CD8-positive, alpha-beta memory T cell (primary cell): ENCODE results near the gene GRIN2C. TPM values are rescaled to one million over a fixed set of nuclear protein-coding genes. Genes with fewer than 3 reads are reported as not detected.

Source experiments
- CTCF ChIA-PET: fragments of 350-600 bp; sonication (Branson Sonifier 250); formaldehyde crosslinking; loops from one replicate; lab custom pipeline; 2021; ENCODE audit warnings: antibody characterized with exemption; lab: Charles Lee
- POLR2A ChIA-PET: fragments of 350-600 bp; sonication (Branson Sonifier 250); formaldehyde crosslinking; loops from one replicate; lab custom pipeline; 2021; ENCODE audit warnings: antibody characterized with exemption; lab: Charles Lee
- DNase-seq, 5 donors: peaks; one replicate each; pipeline versions ENCODE4 v3.0.0 to v3.0.0-alpha.2; 2020 to 2022; ENCODE audit warnings: mixed read lengths in 1 of 5
- H3K27ac ChIP-seq: one replicate; pipeline ENCODE4 v1.7.0; 2013; ENCODE audit warnings: low read depth, mild to moderate bottlenecking, low read length, moderate library complexity
- H3K27me3 ChIP-seq: 2 replicates; pipeline ENCODE4 v1.7.0; 2013; ENCODE audit warnings: low read length, mild to moderate bottlenecking; ENCODE audit not compliant: insufficient read depth, poor library complexity, severe bottlenecking
- H3K36me3 ChIP-seq: 2 replicates; pipeline ENCODE4 v1.7.0; 2013; ENCODE audit warnings: mild to moderate bottlenecking, low read length, moderate library complexity; ENCODE audit not compliant: insufficient read depth
- H3K4me1 ChIP-seq: 2 replicates; pipeline ENCODE4 v1.7.0; 2013; ENCODE audit warnings: mild to moderate bottlenecking, low read length, moderate library complexity; ENCODE audit not compliant: insufficient read depth
- H3K4me3 ChIP-seq: 2 replicates; pipeline ENCODE4 v1.7.0; 2013; ENCODE audit warnings: mild to moderate bottlenecking, low read length
- H3K9me3 ChIP-seq: 2 replicates; pipeline ENCODE4 v1.7.0; 2013; ENCODE audit warnings: mild to moderate bottlenecking, low read length
- H3K27ac Mint-ChIP-seq, 8 donors: one replicate each; pipeline ENCODE4 v1.8.0; 2020 to 2021; ENCODE audit warnings: mixed read lengths in 8 of 8, mild to moderate bottlenecking in 6 of 8, inconsistent platforms in 3 of 8, moderate library complexity in 3 of 8
- H3K27me3 Mint-ChIP-seq, 2 donors: one replicate each; pipeline ENCODE4 v1.8.0; 2020 to 2021; ENCODE audit warnings: mixed read lengths in 2 of 2, mild to moderate bottlenecking in 1 of 2, moderate library complexity in 1 of 2
- H3K36me3 Mint-ChIP-seq, 3 donors: one replicate each; pipeline ENCODE4 v1.8.0; 2020 to 2021; ENCODE audit warnings: mixed read lengths in 3 of 3, inconsistent platforms in 1 of 3, mild to moderate bottlenecking in 1 of 3
- H3K4me1 Mint-ChIP-seq, 3 donors: one replicate each; pipeline ENCODE4 v1.8.0; 2020 to 2021; ENCODE audit warnings: mixed read lengths in 3 of 3, inconsistent platforms in 1 of 3, mild to moderate bottlenecking in 1 of 3
- H3K4me3 Mint-ChIP-seq, 7 donors: one replicate each; pipeline ENCODE4 v1.8.0; 2020 to 2021; ENCODE audit warnings: mixed read lengths in 7 of 7, mild to moderate bottlenecking in 6 of 7, moderate library complexity in 4 of 7, inconsistent platforms in 2 of 7
- H3K9me3 Mint-ChIP-seq, 5 donors: one replicate each; pipeline ENCODE4 v1.8.0; 2020 to 2022; ENCODE audit warnings: mixed read lengths in 5 of 5, mild to moderate bottlenecking in 3 of 5, moderate library complexity in 2 of 5, inconsistent platforms in 1 of 5
- polyA plus RNA-seq: library from polyadenylated mRNA; unstranded; fragments of 300-500 nt; fragmentation: Illumina TruSeq; gene quantifications from one replicate; pipeline ENCODE4 v1.2.3, GENCODE V29; 2021
- total RNA-seq, 2 experiments: library from RNA; stranded (reverse); gene quantifications; one replicate each; pipeline ENCODE4 v1.2.3, GENCODE V29; 2021

The GRIN2C gene
- total and polyA plus RNA-seq, 3 experiments from 2014 or later: not detected

DNA sequence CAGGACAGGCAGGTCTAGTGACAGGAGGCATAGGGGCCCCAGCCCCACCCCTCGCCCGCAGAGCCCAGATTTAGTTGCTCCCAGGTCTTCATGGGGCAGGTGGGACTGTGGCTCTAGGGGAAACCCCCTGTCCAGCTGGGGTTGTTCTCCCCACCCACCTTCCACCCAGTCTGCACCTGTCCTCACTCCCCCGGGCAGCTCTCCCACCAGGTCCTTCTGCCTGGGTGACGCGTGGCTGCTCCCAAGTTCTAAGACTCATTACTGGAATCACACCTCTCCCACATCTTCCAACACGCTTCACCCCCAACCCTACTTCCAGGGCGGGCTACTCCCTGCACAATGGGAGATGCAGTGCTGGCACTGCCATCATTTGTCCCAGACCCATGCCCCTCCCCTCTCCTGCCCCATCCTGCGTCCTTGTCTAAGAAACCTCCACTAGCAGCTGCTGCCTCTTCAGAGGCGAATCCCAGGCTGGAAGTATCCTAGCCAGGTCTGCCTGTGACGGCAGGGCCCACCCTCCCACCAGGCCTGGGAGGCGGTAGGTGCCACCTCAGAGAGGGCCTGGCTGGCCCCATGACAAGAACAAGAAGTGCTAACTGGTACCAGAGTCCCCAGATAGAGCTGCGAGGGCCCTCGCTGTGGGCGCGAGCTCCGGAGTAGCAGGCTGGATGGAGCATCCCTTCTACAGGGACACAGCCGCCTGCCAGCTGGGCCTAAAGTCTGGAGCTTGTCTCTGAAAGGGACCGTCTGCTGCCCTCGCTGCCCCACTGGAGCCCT, 22.8 kb downstream of the GRIN2C start:
- H3K27me3 Mint-ChIP-seq: peaks cover 0 to 8% of the 10 kb centered on the region in 2 donors
- Histone ChIP-seq H3K27me3 (no peaks in the 10 kb centered on the region), H3K36me3 (no peaks in the 10 kb centered on the region), H3K27ac (no peak overlapping the region), H3K4me1 (no peaks in the 10 kb centered on the region), H3K4me3 (no peak overlapping the region), H3K9me3 (no peaks in the 10 kb centered on the region)
- no peak for DNase-seq
- ChIA-PET POLR2A (no interaction called here), CTCF (no interaction called here)
- H3K4me3 Mint-ChIP-seq: no peak overlapping the region
- peaks cover 10 to 13% (median 10%) of the 10 kb centered on the region in 3 donors for H3K4me1 Mint-ChIP-seq
- H3K36me3 Mint-ChIP-seq: peaks cover 2 to 49% (median 5%) of the 10 kb centered on the region in 3 donors
- H3K9me3 Mint-ChIP-seq: peaks cover 0 to 1% (median 0%) of the 10 kb centered on the region in 5 donors
- H3K27ac Mint-ChIP-seq: no peak overlapping the region

DNA sequence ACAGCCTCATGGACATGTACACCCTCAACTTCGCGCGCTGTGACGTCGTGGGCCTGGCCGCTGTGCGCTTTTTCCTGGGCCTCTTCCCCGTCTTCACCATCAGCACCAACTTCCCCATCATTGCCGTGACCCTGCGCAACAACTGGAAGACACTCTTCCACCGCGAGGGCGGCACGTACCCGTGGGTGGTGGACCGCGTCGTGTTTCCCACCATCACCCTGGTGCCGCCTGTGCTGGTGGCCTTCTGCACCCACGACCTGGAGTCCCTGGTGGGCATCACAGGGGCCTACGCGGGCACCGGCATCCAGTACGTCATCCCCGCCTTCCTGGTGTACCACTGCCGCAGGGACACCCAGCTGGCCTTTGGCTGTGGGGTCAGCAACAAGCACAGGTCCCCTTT, 23.5 kb downstream of the GRIN2C start:
- Mint-ChIP-seq H3K36me3 (peaks cover 2 to 49% (median 5%) of the 10 kb centered on the region in 3 donors), H3K9me3 (peaks cover 0 to under 1% (median 0%) of the 10 kb centered on the region in 5 donors), H3K27me3 (peaks cover 0 to 3% of the 10 kb centered on the region in 2 donors), H3K4me3 (no peak overlapping the region), H3K27ac (peak overlapping the region in 1 of 8 donors; percentile 17), H3K4me1 (peaks cover 8 to 9% (median 8%) of the 10 kb centered on the region in 3 donors)
- DNase-seq: no peak
- ChIA-PET POLR2A (no interaction called here), CTCF (no interaction called here)
- H3K9me3 ChIP-seq: no peaks in the 10 kb centered on the region
- H3K27ac ChIP-seq: no peak overlapping the region
- no peaks in the 10 kb centered on the region for H3K4me1 ChIP-seq
- no peak overlapping the region for H3K4me3 ChIP-seq
- H3K27me3 ChIP-seq: no peaks in the 10 kb centered on the region
- no peaks in the 10 kb centered on the region for H3K36me3 ChIP-seq

DNA sequence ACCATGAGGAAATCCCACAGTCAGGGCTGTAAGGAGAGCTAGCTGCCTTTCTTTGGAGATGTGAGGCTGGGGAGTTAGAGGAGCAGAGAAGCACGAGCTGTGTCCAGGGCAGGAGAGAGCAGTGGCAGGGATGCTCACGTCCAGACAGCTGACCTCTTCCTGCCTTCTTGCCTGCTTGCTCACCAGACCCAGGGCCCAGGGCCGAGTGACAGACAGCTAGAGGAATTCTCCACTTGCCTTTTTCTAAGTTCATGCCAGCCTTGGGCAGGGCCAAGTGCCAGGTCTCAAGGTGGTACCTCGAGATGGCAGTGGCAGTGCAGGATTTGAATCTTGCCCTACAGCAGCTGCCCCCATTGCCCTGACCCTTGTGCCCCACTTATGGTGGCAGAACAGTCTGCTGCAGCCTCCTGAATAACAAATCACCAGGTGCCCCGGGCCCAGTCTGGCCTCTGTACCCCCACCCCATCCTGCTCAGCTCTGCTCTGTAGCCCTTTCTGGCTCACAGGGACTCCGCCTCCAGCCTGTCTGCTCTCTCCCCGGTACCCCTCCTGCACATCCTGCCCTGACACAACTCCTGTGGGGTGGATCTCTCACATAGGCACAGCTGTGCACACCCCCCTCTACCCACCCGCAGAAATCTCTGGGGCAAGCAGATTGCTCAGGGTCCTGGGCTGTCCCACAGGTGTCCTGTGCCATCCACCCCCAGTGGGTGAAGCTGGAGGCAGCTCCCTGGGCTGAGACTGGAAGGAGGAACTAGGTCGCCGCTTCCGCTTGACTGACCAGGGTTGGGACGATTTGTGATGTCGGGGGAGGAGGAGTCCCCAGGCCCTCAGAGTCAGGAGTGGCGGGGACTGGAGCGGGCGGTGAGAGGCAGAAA, 25.9 kb downstream of the GRIN2C start:
- DNase-seq: no peak
- Histone ChIP-seq H3K27me3 (no peaks in the 10 kb centered on the region), H3K9me3 (no peaks in the 10 kb centered on the region), H3K4me3 (no peak overlapping the region), H3K27ac (no peak overlapping the region), H3K36me3 (no peaks in the 10 kb centered on the region), H3K4me1 (no peaks in the 10 kb centered on the region)
- H3K9me3 Mint-ChIP-seq: no peaks in the 10 kb centered on the region
- H3K4me1 Mint-ChIP-seq: no peaks in the 10 kb centered on the region
- peaks cover 5 to 65% (median 6%) of the 10 kb centered on the region in 3 donors for H3K36me3 Mint-ChIP-seq
- peak overlapping the region in 2 of 8 donors; percentile 19 to 69 for H3K27ac Mint-ChIP-seq
- H3K4me3 Mint-ChIP-seq: no peak overlapping the region
- CTCF ChIA-PET: interaction anchor here (1.4 kb wide), 1 partner anchor 28 kb away, joined by 4 read pairs; no protein-coding TSS in a partner anchor
- no peaks in the 10 kb centered on the region for H3K27me3 Mint-ChIP-seq
- POLR2A ChIA-PET: no interaction called here

- POLR2A ChIA-PET: no interaction called here
- no peaks in the 10 kb centered on the region for H3K27me3 Mint-ChIP-seq
Observed at GRCh38 chr17:74832421-74832820, 27.3 kb downstream of the GRIN2C start.

DNA sequence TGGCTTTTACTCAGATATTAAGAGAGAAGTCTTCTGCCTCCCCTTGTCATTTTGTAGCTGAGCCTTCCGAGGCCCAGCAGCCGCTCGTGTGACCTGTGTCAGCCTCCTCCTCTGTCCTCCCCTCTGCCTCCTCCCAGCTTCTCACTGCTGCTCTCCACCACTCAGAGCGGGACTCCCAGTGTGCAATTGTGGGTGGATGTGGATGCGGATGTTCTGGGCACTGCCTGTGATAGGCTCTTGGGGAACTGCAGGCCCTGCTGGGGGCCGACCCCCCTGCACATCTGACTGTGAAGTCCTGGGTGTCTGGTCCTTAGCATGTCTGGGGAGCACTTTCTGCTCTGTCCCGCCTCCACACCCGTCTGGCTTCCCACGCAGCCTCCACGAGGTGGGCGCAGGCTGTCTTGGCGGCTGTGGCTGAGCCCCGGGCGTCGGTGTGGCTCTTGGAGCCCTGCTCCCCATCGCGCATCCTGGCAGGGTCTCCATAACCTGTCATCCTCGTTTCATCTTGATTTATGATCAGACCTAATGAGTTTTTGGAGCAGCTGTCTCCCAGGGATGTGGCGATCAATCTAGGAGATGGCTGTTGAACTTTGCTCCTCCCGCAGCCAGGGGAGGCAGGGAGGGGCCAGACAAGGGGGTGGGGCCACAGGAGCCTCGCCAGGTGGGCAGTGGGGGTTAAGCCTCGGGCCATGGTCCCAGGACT, 28.1 kb downstream of the GRIN2C start:
- no peaks in the 10 kb centered on the region for H3K9me3 ChIP-seq
- no peak overlapping the region for H3K27ac Mint-ChIP-seq
- ChIA-PET CTCF (interaction anchor here (0.9 to 2.4 kb wide), 2 partner anchors 40 kb away, joined by 3 to 9 read pairs; no protein-coding TSS in a partner anchor), POLR2A (no interaction called here)
- H3K4me1 Mint-ChIP-seq: peaks cover 0 to 1% (median 0%) of the 10 kb centered on the region in 3 donors
- H3K27me3 Mint-ChIP-seq: no peaks in the 10 kb centered on the region
- DNase-seq: no peak
- H3K27me3 ChIP-seq: no peaks in the 10 kb centered on the region
- no peak overlapping the region for H3K27ac ChIP-seq
- H3K4me1 ChIP-seq: no peaks in the 10 kb centered on the region
- H3K4me3 ChIP-seq: no peak overlapping the region
- H3K4me3 Mint-ChIP-seq: no peak overlapping the region
- H3K36me3 Mint-ChIP-seq: peaks cover 5 to 59% (median 5%) of the 10 kb centered on the region in 3 donors
- no peaks in the 10 kb centered on the region for H3K36me3 ChIP-seq
- H3K9me3 Mint-ChIP-seq: no peaks in the 10 kb centered on the region

More at GRCh38 chr17:74832421-74832820, 27.3 kb downstream of the GRIN2C start:
- peak overlapping the region in 1 of 8 donors; percentile 58 for H3K27ac Mint-ChIP-seq
- H3K4me1 Mint-ChIP-seq: no peaks in the 10 kb centered on the region
- H3K4me3 Mint-ChIP-seq: no peak overlapping the region
- H3K9me3 Mint-ChIP-seq: no peaks in the 10 kb centered on the region
- no peak for DNase-seq
- peaks cover 5 to 63% (median 6%) of the 10 kb centered on the region in 3 donors for H3K36me3 Mint-ChIP-seq
- CTCF ChIA-PET: interaction anchor here (0.9 to 1.4 kb wide), 2 partner anchors 30 to 41 kb away, joined by 3 to 4 read pairs; no protein-coding TSS in a partner anchor
- no peak overlapping the region for H3K4me3 ChIP-seq
- no peak overlapping the region for H3K27ac ChIP-seq
- H3K27me3 ChIP-seq: no peaks in the 10 kb centered on the region
- no peaks in the 10 kb centered on the region for H3K36me3 ChIP-seq
- no peaks in the 10 kb centered on the region for H3K9me3 ChIP-seq
- H3K4me1 ChIP-seq: no peaks in the 10 kb centered on the region

- DNase-seq: no peak
- CTCF ChIA-PET: interaction anchor here (2.4 kb wide), 1 partner anchor 39 kb away, joined by 9 read pairs; no protein-coding TSS in a partner anchor
- H3K9me3 ChIP-seq: no peaks in the 10 kb centered on the region
- no peaks in the 10 kb centered on the region for H3K27me3 Mint-ChIP-seq
- H3K9me3 Mint-ChIP-seq: no peaks in the 10 kb centered on the region
- POLR2A ChIA-PET: no interaction called here
- H3K27ac ChIP-seq: no peak overlapping the region
- H3K4me3 ChIP-seq: no peak overlapping the region
- H3K27me3 ChIP-seq: no peaks in the 10 kb centered on the region
- H3K36me3 ChIP-seq: no peaks in the 10 kb centered on the region
- no peaks in the 10 kb centered on the region for H3K4me1 ChIP-seq
- H3K4me3 Mint-ChIP-seq: no peak overlapping the region
- peaks cover 0 to 1% (median 0%) of the 10 kb centered on the region in 3 donors for H3K4me1 Mint-ChIP-seq
- peaks cover under 1 to 57% (median 5%) of the 10 kb centered on the region in 3 donors for H3K36me3 Mint-ChIP-seq
- H3K27ac Mint-ChIP-seq: no peak overlapping the region
Observed at GRCh38 chr17:74830861-74831260, 28.8 kb downstream of the GRIN2C start.

GRCh38 chr17:74827800-74828199, 31.9 kb downstream of the GRIN2C start:
- CTCF ChIA-PET: no interaction called here

More at GRCh38 chr17:74827800-74828199, 31.9 kb downstream of the GRIN2C start:
- H3K4me3 Mint-ChIP-seq: no peak overlapping the region
- no peaks in the 10 kb centered on the region for H3K4me1 ChIP-seq
- no peaks in the 10 kb centered on the region for H3K27me3 ChIP-seq
- H3K36me3 ChIP-seq: no peaks in the 10 kb centered on the region
- no peaks in the 10 kb centered on the region for H3K9me3 Mint-ChIP-seq
- H3K4me1 Mint-ChIP-seq: peaks cover 0 to 1% (median 0%) of the 10 kb centered on the region in 3 donors
- POLR2A ChIA-PET: no interaction called here
- no peaks in the 10 kb centered on the region for H3K9me3 ChIP-seq
- H3K4me3 ChIP-seq: no peak overlapping the region
- no peak for DNase-seq
- peaks cover 0 to 62% (median 5%) of the 10 kb centered on the region in 3 donors for H3K36me3 Mint-ChIP-seq
- no peak overlapping the region for H3K27ac Mint-ChIP-seq
- no peak overlapping the region for H3K27ac ChIP-seq
- no peaks in the 10 kb centered on the region for H3K27me3 Mint-ChIP-seq
